Natural killer cell treated with Interleukin-12 subunit alpha and Interleukin-12 subunit beta and Interleukin-15 and Interleukin-18, amount 100 ng/mL, for 72 hours (primary cell): ENCODE measurements around the gene ANKRD65. TPM values are rescaled to one million over a fixed set of nuclear protein-coding genes. Genes with fewer than 3 reads are reported as not detected.
A peak's percentile ranks its signal among the peaks of the same experiment; 100 is the strongest.
"Not testable (repeated sequence)": the region's sequence is repeated elsewhere in the genome, so short reads cannot be mapped to it uniquely, and the experiment has no call there.

ENCODE experiments used
- ATAC-seq, 2 donors: fragments of 150-1000 bp; cut with Tn5 transposase in 1 of 2; sonication (Bioruptor Pico), chemical (Tn5 transposase) in 1 of 2; 2 replicates each; pipeline ENCODE4 v1.10.0; 2021
- DNase-seq: peaks from one replicate; pipeline ENCODE4 v3.0.0; 2022; ENCODE audit warnings: low spot score
- H3K27ac Mint-ChIP-seq, 2 donors: 1 replicate in 1 of 2; 2 replicates in 1 of 2; pipeline ENCODE4 v1.8.0; 2022; ENCODE audit warnings: mixed read lengths in 2 of 2, mild to moderate bottlenecking in 1 of 2, moderate library complexity in 1 of 2
- H3K27me3 Mint-ChIP-seq, 2 donors: 1 replicate in 1 of 2; 2 replicates in 1 of 2; pipeline ENCODE4 v1.8.0; 2022; ENCODE audit warnings: mixed read lengths in 2 of 2
- H3K36me3 Mint-ChIP-seq: one replicate; pipeline ENCODE4 v1.8.0; 2022; ENCODE audit warnings: mixed read lengths
- H3K4me1 Mint-ChIP-seq, 2 donors: 1 replicate in 1 of 2; 2 replicates in 1 of 2; pipeline ENCODE4 v1.8.0; 2022; ENCODE audit warnings: low read depth in 2 of 2, mixed read lengths in 2 of 2, mild to moderate bottlenecking in 1 of 2
- H3K4me3 Mint-ChIP-seq: one replicate; pipeline ENCODE4 v1.8.0; 2022; ENCODE audit warnings: mixed read lengths
- H3K9me3 Mint-ChIP-seq: 2 replicates; pipeline ENCODE4 v1.8.0; 2022; ENCODE audit warnings: mixed read lengths
- total RNA-seq, 2 donors: library from RNA; stranded (reverse); gene quantifications; one replicate each; pipeline ENCODE4 v1.2.3, GENCODE V29; 2022

ANKRD65 gene
- total RNA-seq, 2 donors from 2014 or later = not detected

GRCh38 chr1:1395166-1395565, 25.9 kb downstream of the ANKRD65 start:
- H3K4me1 Mint-ChIP-seq = peaks cover 28 to 29% of the 10 kb centered on the region in 2 donors
- peak overlapping the region; percentile 4 for H3K4me3 Mint-ChIP-seq
- peaks cover 42% of the 10 kb centered on the region for H3K36me3 Mint-ChIP-seq
- no peaks in the 10 kb centered on the region for H3K27me3 Mint-ChIP-seq
- DNase-seq = no peak
- no peak overlapping the region for H3K27ac Mint-ChIP-seq
- ATAC-seq = no peak
- no peaks in the 10 kb centered on the region for H3K9me3 Mint-ChIP-seq

DNA sequence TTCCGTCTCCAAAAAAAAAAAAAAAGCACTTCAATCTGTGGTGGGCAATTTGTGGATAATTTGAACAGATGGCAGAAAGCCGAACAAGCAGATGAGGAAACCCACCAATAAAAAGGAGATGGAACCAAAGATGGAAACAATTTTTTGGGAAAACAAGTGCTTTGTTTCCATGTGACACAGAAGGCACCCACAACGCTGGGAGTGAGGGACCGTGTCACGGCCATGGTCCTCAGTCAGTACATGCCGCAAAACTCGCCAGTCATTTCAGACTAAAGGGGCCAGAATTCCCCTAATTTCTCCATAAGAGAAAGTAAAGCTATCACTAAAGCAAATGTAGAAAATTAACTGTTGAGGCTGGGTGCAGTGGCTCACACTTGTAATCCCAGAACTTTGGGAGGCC, 27.0 kb downstream of the ANKRD65 start:
- DNase-seq (no peak), ATAC-seq (no peak)
- H3K4me3 Mint-ChIP-seq = no peak overlapping the region
- no peaks in the 10 kb centered on the region for H3K27me3 Mint-ChIP-seq
- no peaks in the 10 kb centered on the region for H3K9me3 Mint-ChIP-seq
- H3K27ac Mint-ChIP-seq = no peak overlapping the region
- H3K36me3 Mint-ChIP-seq = peaks cover 44% of the 10 kb centered on the region
- peaks cover 23 to 25% of the 10 kb centered on the region in 2 donors for H3K4me1 Mint-ChIP-seq

DNA sequence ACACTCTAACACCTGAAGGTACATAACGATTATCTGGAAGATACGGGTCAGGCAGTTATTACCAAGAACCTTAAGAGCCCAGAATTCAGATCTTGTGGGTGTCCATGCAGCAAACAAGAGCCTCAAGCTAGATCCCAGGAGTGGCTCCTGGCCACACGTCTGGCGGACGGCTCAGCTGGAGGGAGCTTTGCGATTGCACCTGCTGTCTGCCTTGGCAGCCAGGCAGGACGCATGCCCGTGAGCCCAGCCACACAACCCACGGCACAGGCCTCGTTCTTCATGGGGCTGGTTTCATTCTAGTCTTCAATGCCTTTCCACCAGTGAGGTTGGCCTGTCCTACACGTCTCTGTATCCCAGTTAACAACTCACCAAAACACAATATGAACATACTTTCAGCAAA, 27.6 kb downstream of the ANKRD65 start:
- H3K27ac Mint-ChIP-seq = no peak overlapping the region
- no peak overlapping the region for H3K4me3 Mint-ChIP-seq
- H3K36me3 Mint-ChIP-seq = peaks cover 44% of the 10 kb centered on the region
- no peak for ATAC-seq
- no peaks in the 10 kb centered on the region for H3K27me3 Mint-ChIP-seq
- H3K4me1 Mint-ChIP-seq = peaks cover 23 to 25% of the 10 kb centered on the region in 2 donors
- DNase-seq = no peak
- H3K9me3 Mint-ChIP-seq = no peaks in the 10 kb centered on the region

DNA sequence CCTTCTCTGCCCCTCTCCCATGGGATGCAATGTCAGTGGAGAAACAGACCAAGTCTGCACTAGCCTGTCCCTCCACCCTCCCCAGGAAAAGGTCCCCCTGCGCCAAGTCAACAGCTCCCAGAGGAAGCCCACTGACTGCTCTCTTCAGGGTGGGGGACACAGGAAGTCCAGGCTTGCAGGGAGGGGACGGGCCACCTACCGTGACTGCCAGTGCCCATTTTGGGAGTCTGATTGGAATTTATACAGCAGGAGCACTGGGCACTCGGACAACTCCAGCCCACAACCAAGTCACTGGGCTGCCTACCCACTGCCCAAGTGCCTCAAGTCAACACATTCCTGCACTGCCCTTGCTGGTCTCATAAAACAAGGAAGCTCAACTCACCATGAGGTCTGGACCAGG, 28.1 kb downstream of the ANKRD65 start:
- peaks cover 41% of the 10 kb centered on the region for H3K36me3 Mint-ChIP-seq
- no peaks in the 10 kb centered on the region for H3K27me3 Mint-ChIP-seq
- no peak overlapping the region for H3K4me3 Mint-ChIP-seq
- peaks cover 20 to 22% of the 10 kb centered on the region in 2 donors for H3K4me1 Mint-ChIP-seq
- H3K27ac Mint-ChIP-seq = no peak overlapping the region
- DNase-seq = no peak
- ATAC-seq = no peak
- no peaks in the 10 kb centered on the region for H3K9me3 Mint-ChIP-seq

DNA sequence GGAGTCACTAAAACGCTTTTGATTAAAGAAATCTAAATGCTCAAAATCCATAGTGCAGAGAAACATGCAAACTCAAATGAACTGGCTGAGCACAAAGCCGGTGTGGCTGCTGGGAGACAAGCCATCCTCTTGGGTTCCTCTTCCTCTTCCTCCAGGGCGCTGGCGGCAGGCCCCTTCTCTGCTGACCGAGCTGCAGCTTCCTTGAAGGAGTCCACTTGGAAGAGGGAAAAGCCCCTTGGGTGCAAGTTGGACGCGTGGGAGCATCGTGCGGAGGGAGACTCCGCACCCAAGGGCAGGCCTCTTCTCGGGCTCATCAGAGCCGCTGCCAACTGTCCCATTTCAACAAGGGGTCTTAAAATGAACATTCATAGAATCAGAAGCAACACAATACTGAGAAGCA, 29.9 kb downstream of the ANKRD65 start:
- H3K27ac Mint-ChIP-seq = no peak overlapping the region

GRCh38 chr1:1390675-1391074, 30.4 kb downstream of the ANKRD65 start:
- Mint-ChIP-seq H3K4me1 (peaks cover 15 to 18% of the 10 kb centered on the region in 2 donors), H3K27ac (no peak overlapping the region), H3K4me3 (no peak overlapping the region), H3K27me3 (no peaks in the 10 kb centered on the region), H3K36me3 (peaks cover 45% of the 10 kb centered on the region), H3K9me3 (no peaks in the 10 kb centered on the region)
- ATAC-seq = no peak
- no peak for DNase-seq

More for the DNA sequence above, 29.9 kb downstream of the ANKRD65 start:
- DNase-seq = no peak
- Mint-ChIP-seq H3K36me3 (peaks cover 47% of the 10 kb centered on the region), H3K4me3 (no peak overlapping the region), H3K9me3 (no peaks in the 10 kb centered on the region), H3K4me1 (peaks cover 17 to 19% of the 10 kb centered on the region in 2 donors), H3K27me3 (no peaks in the 10 kb centered on the region)
- ATAC-seq = no peak

- Mint-ChIP-seq H3K27ac (no peak overlapping the region), H3K27me3 (no peaks in the 10 kb centered on the region), H3K4me3 (no peak overlapping the region), H3K36me3 (peaks cover 31% of the 10 kb centered on the region), H3K9me3 (no peaks in the 10 kb centered on the region), H3K4me1 (peaks cover 3 to 7% of the 10 kb centered on the region in 2 donors)
- ATAC-seq = no peak
- no peak for DNase-seq
Measured at GRCh38 chr1:1388078-1388472, 33.0 kb downstream of the ANKRD65 start.

GRCh38 chr1:1387098-1388077, 33.7 kb downstream of the ANKRD65 start:
- no peak overlapping the region for H3K4me3 Mint-ChIP-seq
- H3K36me3 Mint-ChIP-seq = peaks cover 29% of the 10 kb centered on the region
- H3K27ac Mint-ChIP-seq = no peak overlapping the region
- H3K9me3 Mint-ChIP-seq = no peaks in the 10 kb centered on the region
- ATAC-seq (no peak), DNase-seq (no peak)
- H3K27me3 Mint-ChIP-seq = no peaks in the 10 kb centered on the region
- H3K4me1 Mint-ChIP-seq = peaks cover 3 to 10% of the 10 kb centered on the region in 2 donors

GRCh38 chr1:1385931-1386330, 35.1 kb downstream of the ANKRD65 start:
- no peaks in the 10 kb centered on the region for H3K9me3 Mint-ChIP-seq
- no peaks in the 10 kb centered on the region for H3K27me3 Mint-ChIP-seq
- no peak overlapping the region for H3K4me3 Mint-ChIP-seq
- H3K27ac Mint-ChIP-seq = no peak overlapping the region
- no peak for ATAC-seq
- no peak for DNase-seq
- peaks cover 0 to 6% of the 10 kb centered on the region in 2 donors for H3K4me1 Mint-ChIP-seq
- peaks cover 17% of the 10 kb centered on the region for H3K36me3 Mint-ChIP-seq

- ATAC-seq, H3K4me1 Mint-ChIP-seq, DNase-seq, H3K4me3 Mint-ChIP-seq, H3K9me3 Mint-ChIP-seq, H3K27ac Mint-ChIP-seq, H3K27me3 Mint-ChIP-seq: not testable (repeated sequence)
- H3K36me3 Mint-ChIP-seq = peaks cover 11% of the 10 kb centered on the region
Measured at GRCh38 chr1:1385339-1385738, 35.7 kb downstream of the ANKRD65 start.

GRCh38 chr1:1381294-1381693, 39.8 kb downstream of the ANKRD65 start:
- Mint-ChIP-seq H3K4me1 (peaks cover 3 to 4% of the 10 kb centered on the region in 2 donors), H3K36me3 (peaks cover under 1% of the 10 kb centered on the region), H3K27ac (no peak overlapping the region), H3K4me3 (no peak overlapping the region), H3K9me3 (no peaks in the 10 kb centered on the region), H3K27me3 (no peaks in the 10 kb centered on the region)
- peak in 1 of 2 donors; percentile 36 for ATAC-seq
- DNase-seq = no peak

DNA sequence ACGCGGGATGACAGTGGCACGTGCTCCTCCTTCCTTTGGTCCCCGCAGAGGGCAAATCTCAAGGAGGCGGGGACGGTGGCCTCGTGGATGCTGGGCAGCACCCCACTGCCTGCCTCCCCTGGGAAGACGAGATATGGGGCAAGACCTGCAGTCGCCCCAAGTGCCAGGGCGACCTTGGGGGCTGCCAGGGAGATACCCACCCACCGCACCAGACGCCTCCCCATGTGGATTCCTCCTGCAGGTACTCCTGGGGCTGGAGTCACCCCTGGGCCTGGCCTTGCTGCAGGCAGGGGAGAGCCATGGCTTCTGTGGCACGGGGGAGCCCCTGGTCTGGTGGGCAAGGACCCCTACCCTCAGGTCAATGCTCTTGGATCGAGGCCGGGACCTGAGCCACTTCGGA, 40.2 kb downstream of the ANKRD65 start:
- H3K4me1 Mint-ChIP-seq = peaks cover 3 to 4% of the 10 kb centered on the region in 2 donors
- no peak for DNase-seq
- no peaks in the 10 kb centered on the region for H3K36me3 Mint-ChIP-seq
- H3K4me3 Mint-ChIP-seq = no peak overlapping the region
- H3K9me3 Mint-ChIP-seq = no peaks in the 10 kb centered on the region
- no peaks in the 10 kb centered on the region for H3K27me3 Mint-ChIP-seq
- ATAC-seq = no peak
- H3K27ac Mint-ChIP-seq = no peak overlapping the region

- Mint-ChIP-seq H3K27ac (no peak overlapping the region), H3K27me3 (no peaks in the 10 kb centered on the region), H3K9me3 (no peaks in the 10 kb centered on the region), H3K4me1 (peaks cover 4 to 5% of the 10 kb centered on the region in 2 donors), H3K36me3 (no peaks in the 10 kb centered on the region), H3K4me3 (no peak overlapping the region)
- DNase-seq (no peak), ATAC-seq (no peak)
Measured at GRCh38 chr1:1377540-1378205, 43.4 kb downstream of the ANKRD65 start.
